MM.1S (cell line): Measurements from ENCODE around the gene GAL.

ENCODE experiments used
- DNase-seq: peaks from one replicate; pipeline ENCODE4 v3.0.0-alpha.2; 2015
- H2AFZ ChIP-seq: fragments of 300-600 bp; sonication (generic); 2 replicates; pipeline ENCODE4 v1.6.0; 2016; ENCODE audit warnings: antibody characterized with exemption, low read length
- H3F3A ChIP-seq: fragments of 300-600 bp; sonication (generic); 2 replicates; pipeline ENCODE4 v1.6.1; 2016; ENCODE audit warnings: mild to moderate bottlenecking, antibody characterized with exemption, low read length, moderate library complexity, mixed read lengths; ENCODE audit not compliant: insufficient read depth
- H3K27ac ChIP-seq: fragments of 300-600 bp; sonication (generic); 2 replicates; pipeline ENCODE4 v1.5.1; 2016; ENCODE audit warnings: mild to moderate bottlenecking, low read length
- H3K27me3 ChIP-seq: fragments of 300-600 bp; sonication (generic); replicated peaks from 2 replicates; pipeline ENCODE4 v1.6.0; 2016; ENCODE audit warnings: low read length; ENCODE audit not compliant: insufficient read depth
- H3K36me3 ChIP-seq: fragments of 300-600 bp; sonication (generic); replicated peaks from 2 replicates; pipeline ENCODE4 v1.6.1; 2016; ENCODE audit warnings: mild to moderate bottlenecking, low read length, mixed read lengths; ENCODE audit not compliant: insufficient read depth
- H3K4me1 ChIP-seq: fragments of 300-600 bp; sonication (generic); 2 replicates; pipeline ENCODE4 v1.6.1; 2016; ENCODE audit warnings: low read length, mixed read lengths
- H3K4me2 ChIP-seq: fragments of 300-600 bp; sonication (generic); 2 replicates; pipeline ENCODE4 v1.6.0; 2016; ENCODE audit warnings: low read depth, low read length
- H3K4me3 ChIP-seq: fragments of 300-600 bp; sonication (generic); 2 replicates; pipeline ENCODE4 v1.5.1; 2016; ENCODE audit warnings: low read length, mixed read lengths
- H3K79me2 ChIP-seq: fragments of 300-600 bp; sonication (generic); 2 replicates; pipeline ENCODE4 v1.6.1; 2016; ENCODE audit warnings: mixed run types, low read length, mixed read lengths
- H3K9ac ChIP-seq: fragments of 300-600 bp; sonication (generic); 2 replicates; pipeline ENCODE4 v1.6.1; 2016; ENCODE audit warnings: low read length, mixed read lengths
- H3K9me2 ChIP-seq: fragments of 300-600 bp; sonication (generic); replicated peaks from 2 replicates; pipeline ENCODE4 v1.6.1; 2016; ENCODE audit warnings: mild to moderate bottlenecking, low read length, mixed read lengths; ENCODE audit not compliant: insufficient read depth
- H3K9me3 ChIP-seq: fragments of 300-600 bp; sonication (generic); replicated peaks from 2 replicates; pipeline ENCODE4 v1.6.1; 2016; ENCODE audit warnings: mild to moderate bottlenecking, low read length, mixed read lengths; ENCODE audit not compliant: insufficient read depth
- H4K20me1 ChIP-seq: fragments of 300-600 bp; sonication (generic); 2 replicates; pipeline ENCODE4 v1.6.1; 2016; ENCODE audit warnings: mild to moderate bottlenecking, low read length, moderate library complexity, mixed read lengths; ENCODE audit not compliant: insufficient read depth
- EZH2 ChIP-seq: fragments of 300-600 bp; sonication (generic); optimal IDR thresholded peaks from 2 replicates; pipeline ENCODE3; 2017; ENCODE audit warnings: low read depth, mild to moderate bottlenecking, antibody characterized with exemption, low read length, mixed read lengths
- EZH2phosphoT487 ChIP-seq: fragments of 300-600 bp; sonication (generic); IDR thresholded peaks from 2 replicates; pipeline ENCODE4 v1.6.1; 2018; ENCODE audit warnings: antibody characterized with exemption, low read length
- TF ChIP-seq, protein P1 (sequence below): fragments of 300-600 bp; sonication (generic); IDR thresholded peaks from 2 replicates; pipeline ENCODE4 v1.5.1; 2016; ENCODE audit warnings: antibody characterized with exemption, low read length, mixed read lengths

The GAL gene

DNA sequence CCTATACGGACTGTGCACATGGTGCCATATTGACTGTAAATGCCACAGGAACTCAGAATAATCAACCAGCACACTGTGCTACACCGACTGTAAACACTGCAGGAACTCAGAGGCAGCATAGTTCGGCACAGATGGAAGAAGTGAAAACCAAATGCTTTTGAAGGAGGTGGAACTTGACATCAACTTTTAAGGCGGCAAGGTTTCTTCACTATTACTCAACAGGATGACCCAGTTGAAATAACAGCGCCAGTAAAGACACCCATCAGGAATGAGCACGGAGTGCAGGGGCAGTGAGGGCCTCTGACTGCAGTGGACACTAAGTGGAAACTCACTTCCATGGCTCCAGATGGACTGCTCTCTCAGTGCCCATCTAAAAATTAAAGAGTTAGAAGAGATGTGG, 51.3 kb downstream of the GAL start:
- no peak for TF ChIP-seq EZH2
- TF ChIP-seq, protein P1, sequence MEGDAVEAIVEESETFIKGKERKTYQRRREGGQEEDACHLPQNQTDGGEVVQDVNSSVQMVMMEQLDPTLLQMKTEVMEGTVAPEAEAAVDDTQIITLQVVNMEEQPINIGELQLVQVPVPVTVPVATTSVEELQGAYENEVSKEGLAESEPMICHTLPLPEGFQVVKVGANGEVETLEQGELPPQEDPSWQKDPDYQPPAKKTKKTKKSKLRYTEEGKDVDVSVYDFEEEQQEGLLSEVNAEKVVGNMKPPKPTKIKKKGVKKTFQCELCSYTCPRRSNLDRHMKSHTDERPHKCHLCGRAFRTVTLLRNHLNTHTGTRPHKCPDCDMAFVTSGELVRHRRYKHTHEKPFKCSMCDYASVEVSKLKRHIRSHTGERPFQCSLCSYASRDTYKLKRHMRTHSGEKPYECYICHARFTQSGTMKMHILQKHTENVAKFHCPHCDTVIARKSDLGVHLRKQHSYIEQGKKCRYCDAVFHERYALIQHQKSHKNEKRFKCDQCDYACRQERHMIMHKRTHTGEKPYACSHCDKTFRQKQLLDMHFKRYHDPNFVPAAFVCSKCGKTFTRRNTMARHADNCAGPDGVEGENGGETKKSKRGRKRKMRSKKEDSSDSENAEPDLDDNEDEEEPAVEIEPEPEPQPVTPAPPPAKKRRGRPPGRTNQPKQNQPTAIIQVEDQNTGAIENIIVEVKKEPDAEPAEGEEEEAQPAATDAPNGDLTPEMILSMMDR, result no peak
- no peak for TF ChIP-seq EZH2phosphoT487
- H3K36me3 ChIP-seq, result no peaks in the 10 kb centered on the region
- H3K4me3 ChIP-seq, result no peak overlapping the region
- no peaks in the 10 kb centered on the region for H3K27me3 ChIP-seq
- H3K79me2 ChIP-seq, result no peaks in the 10 kb centered on the region
- no peaks in the 10 kb centered on the region for H3K9me2 ChIP-seq
- no peak overlapping the region for H2AFZ ChIP-seq
- no peaks in the 10 kb centered on the region for H3K9me3 ChIP-seq
- no peaks in the 10 kb centered on the region for H3F3A ChIP-seq
- no peaks in the 10 kb centered on the region for H4K20me1 ChIP-seq
- no peak overlapping the region for H3K27ac ChIP-seq
- H3K4me2 ChIP-seq, result no peak overlapping the region
- no peak overlapping the region for H3K9ac ChIP-seq
- no peak for DNase-seq
- no peaks in the 10 kb centered on the region for H3K4me1 ChIP-seq
